Thyroid gland (tissue), 4 donors: ENCODE measurements around the gene PATJ. TPM values are rescaled to one million over a fixed set of nuclear protein-coding genes. Genes with fewer than 3 reads are reported as not detected.

ENCODE experiments used
- DNase-seq, 2 donors: peaks; one replicate each; pipeline ENCODE4 v3.0.0-alpha.2; 2019
- H3K27ac ChIP-seq, 3 donors: fragments of 200-600 bp; sonication (generic); 1 replicate in 2 of 3; 2 replicates in 1 of 3; pipeline ENCODE4 v1.5.1; 2016 to 2019; ENCODE audit warnings: mild to moderate bottlenecking in 1 of 3, moderate library complexity in 1 of 3
- H3K27me3 ChIP-seq: fragments of 200-600 bp; sonication (generic); one replicate; pipeline ENCODE4 v1.5.1; 2019
- H3K36me3 ChIP-seq, 2 donors: fragments of 200-600 bp; sonication (generic); one replicate each; pipeline ENCODE4 v1.5.1; 2016 to 2019
- H3K4me1 ChIP-seq, 2 donors: fragments of 200-600 bp; sonication (generic); one replicate each; pipeline ENCODE4 v1.5.1; 2017 to 2019
- H3K4me3 ChIP-seq, 3 donors: fragments of 200-600 bp; sonication (generic); replicated peaks in 1 of 3; 1 replicate in 2 of 3; 2 replicates in 1 of 3; pipeline ENCODE4 v1.5.1; 2016; ENCODE audit warnings: mild to moderate bottlenecking in 1 of 3
- H3K9me3 ChIP-seq: fragments of 200-600 bp; sonication (generic); one replicate; pipeline ENCODE4 v1.5.1; 2017
- CTCF ChIP-seq, 6 experiments: fragments of 200-600 bp in 3 of 6; fragments of 450-650 bp in 3 of 6; sonication (generic) in 3 of 6; IDR thresholded peaks; one replicate each; pipeline ENCODE4 v1.5.1; 2016 to 2019; ENCODE audit warnings: antibody characterized with exemption in 6 of 6, mild to moderate bottlenecking in 2 of 6, inconsistent platforms in 1 of 6, moderate library complexity in 1 of 6
- POLR2A ChIP-seq, 2 donors: fragments of 450-650 bp; IDR thresholded peaks; one replicate each; pipeline ENCODE4 v1.6.1; 2017; ENCODE audit warnings: antibody characterized with exemption in 2 of 2, mild to moderate bottlenecking in 2 of 2, moderate library complexity in 1 of 2
- WGBS, 2 donors: methylation state at CpG; one replicate each; pipeline ENCODE4 v1.1.5; 2017; 5-methylcytosine and 5-hydroxymethylcytosine counted together
- intact Hi-C: fragments of 100-400 bp; cut with DNase I; formaldehyde crosslinking; loops from one replicate; pipeline ENCODE4 v1.15.1; 2023
- total RNA-seq, 4 donors: library from RNA; depleted of rRNA; stranded (reverse); fragments of >200 nt; gene quantifications; one replicate each; pipeline ENCODE4 v1.2.3, GENCODE V29; 2016

The PATJ gene
- total RNA-seq, 4 donors from 2014 or later = 94.7 to 221 (median 119) TPM

- no peaks in the 10 kb centered on the region for H3K36me3 ChIP-seq
- H3K9me3 ChIP-seq = no peaks in the 10 kb centered on the region
- TF ChIP-seq CTCF (IDR thresholded peaks at IDR 0.05) (no peak), POLR2A (IDR thresholded peaks at IDR 0.05) (no peak)
- WGBS, 2 donors = 80 to 90% methylated on average over 4 of the region's 4 CpGs
- no peak for DNase-seq
- H3K4me3 ChIP-seq = no peak overlapping the region
- intact Hi-C loops = no loop called here
- no peaks in the 10 kb centered on the region for H3K4me1 ChIP-seq
- no peaks in the 10 kb centered on the region for H3K27me3 ChIP-seq
- no peak overlapping the region for H3K27ac ChIP-seq
Measured at GRCh38 chr1:61914823-61915482, 172.7 kb downstream of the PATJ start.

GRCh38 chr1:61921435-61921834 is 179.2 kb downstream of the PATJ start:
- no peaks in the 10 kb centered on the region for H3K9me3 ChIP-seq
- no peak overlapping the region for H3K4me3 ChIP-seq
- no peak overlapping the region for H3K27ac ChIP-seq
- H3K36me3 ChIP-seq = no peaks in the 10 kb centered on the region
- H3K4me1 ChIP-seq = no peaks in the 10 kb centered on the region
- TF ChIP-seq POLR2A (IDR thresholded peaks at IDR 0.05) (no peak), CTCF (IDR thresholded peaks at IDR 0.05) (peak in 1 of 6 experiments; percentile 4)
- H3K27me3 ChIP-seq = no peaks in the 10 kb centered on the region
- DNase-seq = no peak
- intact Hi-C loops = no loop called here

- 94 to 95% methylated on average over 3 of the region's 3 CpGs for WGBS, 2 donors
- H3K4me3 ChIP-seq = no peak overlapping the region
- no peak for DNase-seq
- intact Hi-C loops = no loop called here
- no peaks in the 10 kb centered on the region for H3K27me3 ChIP-seq
- H3K4me1 ChIP-seq = no peaks in the 10 kb centered on the region
- H3K36me3 ChIP-seq = no peaks in the 10 kb centered on the region
- TF ChIP-seq CTCF (IDR thresholded peaks at IDR 0.05) (no peak), POLR2A (IDR thresholded peaks at IDR 0.05) (no peak)
- H3K9me3 ChIP-seq = no peaks in the 10 kb centered on the region
- no peak overlapping the region for H3K27ac ChIP-seq
Measured at GRCh38 chr1:61922950-61923480, 180.7 kb downstream of the PATJ start.

- no peak for DNase-seq
- Histone ChIP-seq H3K4me1 (no peaks in the 10 kb centered on the region), H3K36me3 (peaks cover 0 to 4% of the 10 kb centered on the region in 2 donors), H3K9me3 (no peaks in the 10 kb centered on the region), H3K27me3 (no peaks in the 10 kb centered on the region), H3K27ac (no peak overlapping the region), H3K4me3 (no peak overlapping the region)
- TF ChIP-seq CTCF (IDR thresholded peaks at IDR 0.05) = no peak
- TF ChIP-seq POLR2A (IDR thresholded peaks at IDR 0.05) = no peak
- intact Hi-C loops = no loop called here
- 92 to 95% methylated on average over 1 of the region's 1 CpG for WGBS, 2 donors
Measured at GRCh38 chr1:61925591-61926298, 183.5 kb downstream of the PATJ start.

- H3K4me1 ChIP-seq = no peaks in the 10 kb centered on the region
- no peak overlapping the region for H3K4me3 ChIP-seq
- no peak overlapping the region for H3K27ac ChIP-seq
- no peaks in the 10 kb centered on the region for H3K9me3 ChIP-seq
- intact Hi-C loops = no loop called here
- H3K36me3 ChIP-seq = peaks cover 0 to 4% of the 10 kb centered on the region in 2 donors
- WGBS, 2 donors = 80 to 93% methylated on average over 3 of the region's 3 CpGs
- no peak for DNase-seq
- H3K27me3 ChIP-seq = no peaks in the 10 kb centered on the region
- TF ChIP-seq POLR2A (IDR thresholded peaks at IDR 0.05) (no peak), CTCF (IDR thresholded peaks at IDR 0.05) (no peak)
Measured at GRCh38 chr1:61926597-61926996, 184.3 kb downstream of the PATJ start.
